ENCODE data around the gene TRMT13.

TRMT13 gene, protein sequence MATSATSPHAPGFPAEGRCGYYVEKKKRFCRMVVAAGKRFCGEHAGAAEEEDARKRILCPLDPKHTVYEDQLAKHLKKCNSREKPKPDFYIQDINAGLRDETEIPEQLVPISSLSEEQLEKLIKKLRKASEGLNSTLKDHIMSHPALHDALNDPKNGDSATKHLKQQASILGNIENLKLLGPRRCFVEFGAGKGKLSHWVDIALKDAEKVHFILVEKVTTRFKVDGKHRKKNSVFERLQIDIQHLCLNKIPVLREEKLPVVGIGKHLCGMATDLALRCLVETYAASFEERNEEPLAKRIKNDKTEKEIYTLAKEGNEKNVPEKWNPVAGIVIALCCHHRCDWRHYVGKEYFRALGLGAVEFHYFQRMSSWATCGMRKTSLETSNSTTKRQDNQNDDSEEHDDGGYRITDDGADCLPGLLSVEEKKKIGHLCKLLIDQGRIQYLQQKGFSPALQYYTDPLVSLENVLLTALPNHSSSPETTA

DNA sequence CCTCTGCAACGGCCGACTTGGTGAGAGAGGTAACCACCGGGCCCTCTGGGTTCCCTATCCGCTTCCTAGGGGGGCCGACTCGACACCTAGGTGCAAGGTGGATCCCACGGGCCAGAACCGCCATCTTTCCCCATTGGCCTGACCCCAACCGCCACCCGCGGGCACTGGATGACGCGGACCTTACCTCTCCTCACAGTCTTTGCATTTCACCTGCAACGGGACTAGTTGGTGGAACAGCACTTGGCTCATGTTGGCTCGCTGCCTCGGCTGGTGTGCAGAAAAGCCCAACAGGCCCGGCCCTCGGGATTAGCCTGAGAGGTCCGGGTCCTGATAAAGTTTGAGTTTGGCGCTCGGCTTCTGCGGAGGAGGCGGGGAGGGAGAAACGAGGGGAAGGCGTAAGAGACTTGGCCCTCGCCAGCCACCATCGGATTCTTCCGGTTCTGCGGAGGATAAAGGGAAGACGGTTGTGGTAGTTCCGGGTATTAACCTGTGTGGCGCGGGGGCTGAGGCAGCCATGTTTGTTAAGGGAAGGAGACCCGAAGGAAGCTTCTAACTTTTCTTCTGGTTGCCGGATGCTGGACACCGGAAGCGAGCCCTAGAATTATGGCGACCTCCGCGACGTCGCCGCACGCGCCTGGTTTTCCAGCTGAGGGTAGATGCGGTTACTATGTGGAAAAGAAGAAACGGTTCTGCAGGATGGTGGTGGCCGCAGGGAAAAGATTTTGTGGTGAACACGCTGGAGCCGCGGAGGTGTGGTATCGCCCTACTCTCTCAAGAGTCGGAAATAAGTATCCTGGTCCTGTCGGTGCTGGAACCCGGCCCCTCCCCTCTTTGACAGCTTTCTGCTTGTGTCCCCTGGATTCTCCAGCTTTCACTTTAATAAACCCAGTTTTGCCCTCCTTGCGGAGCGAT, at the start of gene TRMT13, which contains the start of gene SASS6:
TRMT13 (plus strand) TSS at position 598 of the 912 bp plus-strand sequence; CDS start at position 604, 6 bp downstream.
SASS6 (minus strand) TSS at position 365 of the 912 bp plus-strand sequence; CDS start at position 249, 116 bp downstream.
- TF ChIP-seq, protein P1, sequence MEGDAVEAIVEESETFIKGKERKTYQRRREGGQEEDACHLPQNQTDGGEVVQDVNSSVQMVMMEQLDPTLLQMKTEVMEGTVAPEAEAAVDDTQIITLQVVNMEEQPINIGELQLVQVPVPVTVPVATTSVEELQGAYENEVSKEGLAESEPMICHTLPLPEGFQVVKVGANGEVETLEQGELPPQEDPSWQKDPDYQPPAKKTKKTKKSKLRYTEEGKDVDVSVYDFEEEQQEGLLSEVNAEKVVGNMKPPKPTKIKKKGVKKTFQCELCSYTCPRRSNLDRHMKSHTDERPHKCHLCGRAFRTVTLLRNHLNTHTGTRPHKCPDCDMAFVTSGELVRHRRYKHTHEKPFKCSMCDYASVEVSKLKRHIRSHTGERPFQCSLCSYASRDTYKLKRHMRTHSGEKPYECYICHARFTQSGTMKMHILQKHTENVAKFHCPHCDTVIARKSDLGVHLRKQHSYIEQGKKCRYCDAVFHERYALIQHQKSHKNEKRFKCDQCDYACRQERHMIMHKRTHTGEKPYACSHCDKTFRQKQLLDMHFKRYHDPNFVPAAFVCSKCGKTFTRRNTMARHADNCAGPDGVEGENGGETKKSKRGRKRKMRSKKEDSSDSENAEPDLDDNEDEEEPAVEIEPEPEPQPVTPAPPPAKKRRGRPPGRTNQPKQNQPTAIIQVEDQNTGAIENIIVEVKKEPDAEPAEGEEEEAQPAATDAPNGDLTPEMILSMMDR (IDR thresholded peaks at IDR 0.05; ENCODE audit: insufficient read depth, low read length, poor library complexity, severe bottlenecking), result no peak
- Histone ChIP-seq H3K27me3 (replicated peaks; ENCODE audit: control insufficient read depth, insufficient read depth, low read length) (no peaks in the 10 kb centered on the region), H3K36me3 (ENCODE audit: control insufficient read depth, insufficient read depth, low read length) (no peaks in the 10 kb centered on the region; the same call in none of the 2 replicates), H3K4me3 (replicated peaks; ENCODE audit: low read depth, low read length) (peak within 1 kb of the TSS; percentile 89)
- DNase-seq (ENCODE audit: extremely low read depth, insufficient read length), result peak; percentile 89

DNA sequence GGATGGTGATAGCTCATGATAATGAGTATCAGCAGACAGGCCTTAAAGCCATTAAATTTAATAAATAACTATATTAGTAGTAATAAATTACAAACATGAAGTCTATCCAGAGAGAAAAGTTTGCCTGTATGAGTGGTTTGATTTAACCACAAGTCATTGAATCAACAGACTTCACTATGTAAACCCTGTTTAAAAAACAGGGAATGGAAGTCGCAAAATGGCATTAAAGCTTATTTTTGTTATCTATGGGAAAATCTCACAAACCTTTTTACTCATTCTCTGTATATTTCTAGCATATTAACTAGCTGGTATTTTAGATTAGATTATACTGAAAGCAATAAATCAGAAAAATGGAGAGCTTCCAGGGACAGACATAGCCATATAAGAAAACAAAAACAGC, 45.6 kb upstream of the TRMT13 start:
- TF ChIP-seq, protein P1 (IDR thresholded peaks at IDR 0.05; ENCODE audit: insufficient read depth, low read length, poor library complexity, severe bottlenecking), result no peak
- no peak for DNase-seq (ENCODE audit: extremely low read depth, insufficient read length)
- Histone ChIP-seq H3K36me3 (ENCODE audit: control insufficient read depth, insufficient read depth, low read length) (peaks cover 2% of the 10 kb centered on the region; the same call in 1 of the 2 replicates), H3K4me3 (replicated peaks; ENCODE audit: low read depth, low read length) (no peak overlapping the region), H3K27me3 (replicated peaks; ENCODE audit: control insufficient read depth, insufficient read depth, low read length) (no peaks in the 10 kb centered on the region)

DNA sequence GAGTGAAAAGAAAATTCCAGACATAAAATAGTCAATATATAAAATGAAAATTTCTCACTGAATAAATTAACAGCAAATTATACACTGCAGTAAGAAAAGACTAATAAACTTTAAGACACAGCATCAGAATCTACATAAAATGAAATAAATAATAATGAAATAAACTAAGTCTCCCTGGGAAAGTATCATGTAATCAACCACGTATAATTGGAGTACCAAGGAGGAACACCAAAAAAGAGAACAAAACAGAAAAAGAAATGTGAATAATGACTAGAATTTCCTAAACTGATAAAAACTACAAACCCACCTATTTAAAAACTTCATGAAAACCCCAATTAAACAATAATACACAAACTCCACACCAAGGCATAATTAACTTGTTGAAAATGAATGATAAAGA, 43.9 kb upstream of the TRMT13 start:
- Histone ChIP-seq H3K4me3 (replicated peaks; ENCODE audit: low read depth, low read length) (no peak overlapping the region), H3K36me3 (ENCODE audit: control insufficient read depth, insufficient read depth, low read length) (peaks cover 2% of the 10 kb centered on the region; the same call in 1 of the 2 replicates), H3K27me3 (replicated peaks; ENCODE audit: control insufficient read depth, insufficient read depth, low read length) (no peaks in the 10 kb centered on the region)
- no peak for DNase-seq (ENCODE audit: extremely low read depth, insufficient read length)
- TF ChIP-seq, protein P1 (IDR thresholded peaks at IDR 0.05; ENCODE audit: insufficient read depth, low read length, poor library complexity, severe bottlenecking), result no peak

DNA sequence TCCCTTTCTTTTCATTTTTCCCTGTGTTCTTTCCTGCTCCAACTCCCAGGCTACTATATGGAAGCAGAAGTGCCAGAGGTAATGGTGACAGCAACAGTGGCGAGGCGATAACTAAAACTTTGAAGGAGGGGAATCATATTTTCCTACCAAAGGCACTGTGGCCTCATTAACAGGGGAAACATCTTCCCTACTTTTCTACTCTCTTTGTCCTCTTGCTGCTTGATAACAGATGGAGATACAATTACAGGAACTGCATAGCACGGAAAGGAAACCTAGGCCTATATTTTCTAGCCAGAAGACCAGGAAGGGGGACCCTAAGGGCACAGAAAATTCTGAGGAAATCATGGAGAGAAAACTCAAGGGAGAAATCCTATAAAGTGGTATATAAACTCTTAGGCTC, 42.5 kb upstream of the TRMT13 start:
- TF ChIP-seq, protein P1 (IDR thresholded peaks at IDR 0.05; ENCODE audit: insufficient read depth, low read length, poor library complexity, severe bottlenecking), result no peak
- Histone ChIP-seq H3K36me3 (ENCODE audit: control insufficient read depth, insufficient read depth, low read length) (peaks cover 2% of the 10 kb centered on the region; the same call in 1 of the 2 replicates), H3K4me3 (replicated peaks; ENCODE audit: low read depth, low read length) (no peak overlapping the region), H3K27me3 (replicated peaks; ENCODE audit: control insufficient read depth, insufficient read depth, low read length) (no peaks in the 10 kb centered on the region)
- DNase-seq (ENCODE audit: extremely low read depth, insufficient read length), result no peak

DNA sequence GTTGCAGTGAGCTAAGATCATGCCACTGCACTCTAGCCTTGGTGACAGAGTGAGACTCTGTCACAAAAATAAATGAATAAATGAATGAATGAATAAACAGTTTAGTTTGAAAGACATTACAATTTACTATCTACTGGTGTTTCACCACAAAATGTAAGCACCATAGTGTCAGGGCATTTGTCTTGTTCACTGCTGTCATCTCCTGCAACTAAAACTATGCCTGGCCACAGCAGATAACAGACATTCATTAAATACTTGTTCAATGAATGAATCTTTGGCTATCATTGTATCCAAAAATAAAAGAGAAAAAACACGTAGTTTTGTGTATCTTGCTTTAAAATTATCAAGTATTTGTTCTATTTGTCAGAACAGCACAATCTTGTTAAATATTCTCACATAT, 32.8 kb upstream of the TRMT13 start:
- TF ChIP-seq, protein P1 (IDR thresholded peaks at IDR 0.05; ENCODE audit: insufficient read depth, low read length, poor library complexity, severe bottlenecking), result no peak
- no peak for DNase-seq (ENCODE audit: extremely low read depth, insufficient read length)
- Histone ChIP-seq H3K36me3 (ENCODE audit: control insufficient read depth, insufficient read depth, low read length) (peaks cover 7% of the 10 kb centered on the region), H3K4me3 (replicated peaks; ENCODE audit: low read depth, low read length) (no peak overlapping the region), H3K27me3 (replicated peaks; ENCODE audit: control insufficient read depth, insufficient read depth, low read length) (no peaks in the 10 kb centered on the region)
